Measurements from ENCODE around the gene PCSK7.
A peak's percentile ranks its signal among the peaks of the same experiment; 100 is the strongest.

GRCh38 chr11:117188620-117189081 is 43.2 kb downstream of the PCSK7 start:
- TF ChIP-seq CTCF (IDR thresholded peaks at IDR 0.05) (no peak), POLR2A (IDR thresholded peaks at IDR 0.05) (peak in 1 of 4 donors; percentile 57), POLR2AphosphoS5 (IDR thresholded peaks at IDR 0.05) (peak in 1 of 2 donors; percentile 29), EP300 (IDR thresholded peaks at IDR 0.05) (no peak)
